Astrocyte (in vitro differentiated cells and primary cell): ENCODE data around the gene LRRC73. TPM values are rescaled to one million over a fixed set of nuclear protein-coding genes. Genes with fewer than 3 reads are reported as not detected.

ENCODE experiments used
- DNase-seq: peaks from one replicate; pipeline ENCODE4 v3.0.0-alpha.2; 2010; ENCODE audit warnings: low read depth
- FAIRE-seq: peaks from 2 replicates; lab custom pipeline; 2011; peaks lifted over from hg19 to GRCh38; lab: Jason Lieb, UNC
- H2AFZ ChIP-seq: 2 replicates; pipeline ENCODE4 v1.6.0; 2012; ENCODE audit warnings: low read depth, low read length, inconsistent platforms
- H3K27ac ChIP-seq: 2 replicates; pipeline ENCODE4 v1.5.1; 2011; ENCODE audit warnings: low read depth, low read length, inconsistent platforms
- H3K27me3 ChIP-seq: 2 replicates; pipeline ENCODE4 v1.6.0; 2011; ENCODE audit warnings: low read length, inconsistent platforms; ENCODE audit not compliant: insufficient read depth
- H3K36me3 ChIP-seq: 2 replicates; pipeline ENCODE4 v1.5.1; 2011; ENCODE audit warnings: low read length, inconsistent platforms; ENCODE audit not compliant: insufficient read depth
- H3K4me1 ChIP-seq: 2 replicates; pipeline ENCODE4 v1.5.1; 2011; ENCODE audit warnings: low read length, inconsistent platforms; ENCODE audit not compliant: insufficient read depth
- H3K4me2 ChIP-seq: 2 replicates; pipeline ENCODE4 v1.6.0; 2012; ENCODE audit warnings: low read length, inconsistent platforms
- H3K4me3 ChIP-seq: 2 replicates; pipeline ENCODE4 v1.5.1; 2011; ENCODE audit warnings: low read depth, mild to moderate bottlenecking, low read length, inconsistent platforms; ENCODE audit not compliant: insufficient read depth
- H3K79me2 ChIP-seq: 2 replicates; pipeline ENCODE4 v1.6.0; 2012; ENCODE audit warnings: mild to moderate bottlenecking, low read length, inconsistent platforms; ENCODE audit not compliant: insufficient read depth
- H3K9ac ChIP-seq: 2 replicates; pipeline ENCODE4 v1.6.0; 2012; ENCODE audit warnings: mild to moderate bottlenecking, low read length, inconsistent platforms
- H3K9me3 ChIP-seq: 2 replicates; pipeline ENCODE4 v1.5.1; 2012; ENCODE audit warnings: low read depth, mild to moderate bottlenecking, low read length, inconsistent platforms; ENCODE audit not compliant: insufficient read depth
- H4K20me1 ChIP-seq: 2 replicates; pipeline ENCODE4 v1.6.0; 2012; ENCODE audit warnings: low read length, inconsistent platforms; ENCODE audit not compliant: insufficient read depth
- H3K27ac Mint-ChIP-seq: one replicate; pipeline ENCODE4 v1.8.0; 2021; ENCODE audit warnings: mild to moderate bottlenecking, mixed read lengths; ENCODE audit not compliant: unreplicated experiment
- H3K27me3 Mint-ChIP-seq: one replicate; pipeline ENCODE4 v1.8.0; 2021; ENCODE audit warnings: low read depth, mixed read lengths; ENCODE audit not compliant: unreplicated experiment
- H3K36me3 Mint-ChIP-seq: one replicate; pipeline ENCODE4 v1.8.0; 2021; ENCODE audit warnings: low read depth, mixed read lengths; ENCODE audit not compliant: unreplicated experiment
- H3K4me1 Mint-ChIP-seq: one replicate; pipeline ENCODE4 v1.8.0; 2021; ENCODE audit warnings: low read depth, mixed read lengths; ENCODE audit not compliant: unreplicated experiment
- H3K4me3 Mint-ChIP-seq: one replicate; pipeline ENCODE4 v1.8.0; 2021; ENCODE audit warnings: mild to moderate bottlenecking, moderate library complexity, mixed read lengths; ENCODE audit not compliant: unreplicated experiment
- H3K9me3 Mint-ChIP-seq: one replicate; pipeline ENCODE4 v1.8.0; 2021; ENCODE audit warnings: mild to moderate bottlenecking, mixed read lengths; ENCODE audit not compliant: unreplicated experiment
- CTCF ChIP-seq: IDR thresholded peaks from 2 replicates; pipeline ENCODE4 v1.5.1; 2011; ENCODE audit warnings: low read depth, mild to moderate bottlenecking, inconsistent platforms, low read length, moderate library complexity; ENCODE audit not compliant: insufficient read depth
- EZH2 ChIP-seq: IDR thresholded peaks from 2 replicates; pipeline ENCODE4 v1.6.1; 2012; ENCODE audit warnings: mild to moderate bottlenecking, low read length, inconsistent platforms; ENCODE audit not compliant: insufficient read depth
- total RNA-seq: library from RNA; stranded (reverse); gene quantifications from 2 replicates; pipeline ENCODE4 v1.2.1, GENCODE V29; 2021

LRRC73 gene
- total RNA-seq, 1 donor from 2014 or later = 0.30 TPM

DNA sequence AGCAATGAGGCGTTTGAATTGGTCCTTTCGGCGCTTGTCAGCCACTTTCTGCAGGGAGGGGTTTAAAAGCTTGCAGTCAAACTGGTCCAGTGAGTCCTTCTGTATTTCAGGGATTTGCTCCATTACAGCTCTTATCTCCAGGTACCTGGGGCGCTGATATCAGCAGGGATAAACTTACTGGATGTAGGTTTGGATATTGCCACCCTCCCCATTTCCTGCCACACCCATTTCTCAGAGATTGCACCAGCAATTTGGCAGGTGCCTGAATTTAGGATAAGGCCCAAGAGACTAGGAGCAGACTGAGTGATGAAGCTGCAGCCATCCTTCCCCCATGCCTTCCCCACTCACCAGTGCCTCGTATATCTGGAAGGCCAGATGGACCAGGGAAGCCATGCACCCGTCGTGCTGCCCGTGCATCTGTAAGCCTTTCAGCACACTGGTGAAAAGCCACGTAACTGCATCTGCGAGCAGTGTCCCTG is 14.4 kb upstream of the LRRC73 start:
- Histone ChIP-seq H4K20me1 (peaks cover 32% of the 10 kb centered on the region), H3K4me3 (no peak overlapping the region), H3K9me3 (no peaks in the 10 kb centered on the region), H3K4me1 (no peaks in the 10 kb centered on the region), H3K4me2 (no peak overlapping the region), H3K36me3 (peaks cover 82% of the 10 kb centered on the region), H2AFZ (no peak overlapping the region), H3K27ac (no peak overlapping the region), H3K9ac (no peak overlapping the region), H3K27me3 (no peaks in the 10 kb centered on the region), H3K79me2 (peaks cover 11% of the 10 kb centered on the region)
- no peak overlapping the region for H3K4me3 Mint-ChIP-seq
- no peaks in the 10 kb centered on the region for H3K4me1 Mint-ChIP-seq
- TF ChIP-seq EZH2 (no peak), CTCF (no peak)
- H3K27me3 Mint-ChIP-seq = no peaks in the 10 kb centered on the region
- DNase-seq (no peak), FAIRE-seq (no peak)
- H3K9me3 Mint-ChIP-seq = no peaks in the 10 kb centered on the region
- peaks cover 35% of the 10 kb centered on the region for H3K36me3 Mint-ChIP-seq
- no peak overlapping the region for H3K27ac Mint-ChIP-seq

DNA sequence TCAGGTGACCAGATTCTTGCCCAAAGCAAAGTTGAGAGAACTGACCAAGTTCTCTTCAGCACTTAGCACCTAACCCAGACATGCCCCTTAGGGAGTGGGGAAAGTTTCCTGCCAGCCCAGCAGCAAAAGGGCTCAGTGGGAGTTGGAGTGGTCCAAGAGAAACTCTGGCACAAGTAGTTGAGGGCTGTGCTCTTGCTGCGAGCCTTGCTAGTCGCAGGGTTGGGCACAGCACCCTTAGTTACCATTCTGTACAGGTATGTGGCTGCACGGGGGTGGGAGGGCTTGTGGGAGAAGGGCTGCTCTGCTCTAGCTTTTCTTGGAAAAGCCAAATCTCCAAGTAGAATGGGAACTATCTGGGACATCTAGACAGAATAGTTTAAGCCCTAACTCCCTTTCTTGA is 13.1 kb upstream of the LRRC73 start:
- H3K36me3 Mint-ChIP-seq = peaks cover 34% of the 10 kb centered on the region

More for the DNA sequence above, 13.1 kb upstream of the LRRC73 start:
- Histone ChIP-seq H3K27me3 (no peaks in the 10 kb centered on the region), H3K9me3 (no peaks in the 10 kb centered on the region), H3K4me2 (no peak overlapping the region), H3K27ac (no peak overlapping the region), H3K4me1 (peaks cover 2% of the 10 kb centered on the region), H3K36me3 (peaks cover 78% of the 10 kb centered on the region), H2AFZ (no peak overlapping the region), H4K20me1 (peaks cover 44% of the 10 kb centered on the region), H3K79me2 (peaks cover 23% of the 10 kb centered on the region), H3K4me3 (no peak overlapping the region), H3K9ac (no peak overlapping the region)
- FAIRE-seq (no peak), DNase-seq (no peak)
- TF ChIP-seq CTCF = no peak
- no peak for TF ChIP-seq EZH2
- H3K4me3 Mint-ChIP-seq = no peak overlapping the region
- no peaks in the 10 kb centered on the region for H3K4me1 Mint-ChIP-seq
- H3K9me3 Mint-ChIP-seq = no peaks in the 10 kb centered on the region
- no peak overlapping the region for H3K27ac Mint-ChIP-seq
- no peaks in the 10 kb centered on the region for H3K27me3 Mint-ChIP-seq
